Endodermal cell (in vitro differentiated cells): ENCODE results near the gene C16orf74. TPM values are rescaled to one million over a fixed set of nuclear protein-coding genes. Genes with fewer than 3 reads are reported as not detected.

Experiments
- DNase-seq: peaks from one replicate; pipeline ENCODE4 v3.0.0-alpha.2; 2017
- H3K27ac ChIP-seq: 2 replicates; pipeline ENCODE4 v1.5.1; 2013; ENCODE audit warnings: mild to moderate bottlenecking, low read depth, low read length, moderate library complexity
- H3K27me3 ChIP-seq: 2 replicates; pipeline ENCODE4 v1.6.1; 2013; ENCODE audit warnings: mild to moderate bottlenecking, low read length, moderate library complexity; ENCODE audit not compliant: insufficient read depth, control insufficient read depth, poor library complexity, severe bottlenecking
- H3K36me3 ChIP-seq: 2 replicates; pipeline ENCODE4 v1.7.0; 2013; ENCODE audit warnings: mild to moderate bottlenecking, low read length, moderate library complexity; ENCODE audit not compliant: control insufficient read depth, insufficient read depth
- H3K4me1 ChIP-seq: one replicate; pipeline ENCODE4 v1.7.0; 2013; ENCODE audit warnings: low read length; ENCODE audit not compliant: control insufficient read depth, insufficient read depth
- H3K4me3 ChIP-seq: 2 replicates; pipeline ENCODE4 v1.5.1; 2013; ENCODE audit warnings: mild to moderate bottlenecking, low read length, moderate library complexity
- H3K9ac ChIP-seq: 2 replicates; pipeline ENCODE4 v1.6.1; 2013; ENCODE audit warnings: mild to moderate bottlenecking, low read length, moderate library complexity; ENCODE audit not compliant: poor library complexity, severe bottlenecking; ENCODE audit errors: extremely low read depth
- H3K9me3 ChIP-seq: 2 replicates; pipeline ENCODE4 v1.6.1; 2013; ENCODE audit warnings: mild to moderate bottlenecking, low read length, moderate library complexity; ENCODE audit not compliant: control insufficient read depth
- H3K27ac Mint-ChIP-seq: 2 replicates; pipeline ENCODE4 v1.8.0; 2020; ENCODE audit warnings: mixed read lengths
- H3K27me3 Mint-ChIP-seq: 2 replicates; pipeline ENCODE4 v1.8.0; 2021; ENCODE audit warnings: mild to moderate bottlenecking, mixed read lengths; ENCODE audit not compliant: insufficient read depth
- H3K36me3 Mint-ChIP-seq: 2 replicates; pipeline ENCODE4 v1.8.0; 2020; ENCODE audit warnings: low read depth, mixed read lengths
- H3K4me1 Mint-ChIP-seq: 2 replicates; pipeline ENCODE4 v1.8.0; 2020; ENCODE audit warnings: mixed read lengths
- H3K4me3 Mint-ChIP-seq: 2 replicates; pipeline ENCODE4 v1.8.0; 2020; ENCODE audit warnings: mild to moderate bottlenecking, moderate library complexity, mixed read lengths
- H3K9me3 Mint-ChIP-seq: 2 replicates; pipeline ENCODE4 v1.8.0; 2020; ENCODE audit warnings: mild to moderate bottlenecking, mixed read lengths
- WGBS, 2 experiments: methylation state at CpG; one replicate each; pipeline versions ENCODE4 v1.1.5 to v1.1.7; 2013; ENCODE audit warnings: missing lambda C conversion rate in 2 of 2, mixed read lengths in 1 of 2; ENCODE audit not compliant: insufficient coverage in 1 of 2, insufficient read length in 1 of 2; 5-methylcytosine and 5-hydroxymethylcytosine counted together
- total RNA-seq, 2 donors: library from RNA; stranded (reverse); fragmentation: NEBNext Ultra II Directional in 1 of 2; extraction: Animal tissue kit (Norgen Biotek cat#: 25700) in 1 of 2; gene quantifications; 2 replicates in 1 of 2; 3 replicates in 1 of 2; pipeline ENCODE4 v1.2.1, GENCODE V29; 2021
- TF ChIP-seq, protein P1 (sequence below): fragments of 200-600 bp; sonication (generic); conservative IDR thresholded peaks from 2 replicates; pipeline ENCODE4 v1.5.0; 2021; ENCODE audit warnings: antibody characterized with exemption, mild to moderate bottlenecking

Gene C16orf74
- total RNA-seq, 2 donors from 2014 or later: 3.6 to 7.4 TPM

DNA sequence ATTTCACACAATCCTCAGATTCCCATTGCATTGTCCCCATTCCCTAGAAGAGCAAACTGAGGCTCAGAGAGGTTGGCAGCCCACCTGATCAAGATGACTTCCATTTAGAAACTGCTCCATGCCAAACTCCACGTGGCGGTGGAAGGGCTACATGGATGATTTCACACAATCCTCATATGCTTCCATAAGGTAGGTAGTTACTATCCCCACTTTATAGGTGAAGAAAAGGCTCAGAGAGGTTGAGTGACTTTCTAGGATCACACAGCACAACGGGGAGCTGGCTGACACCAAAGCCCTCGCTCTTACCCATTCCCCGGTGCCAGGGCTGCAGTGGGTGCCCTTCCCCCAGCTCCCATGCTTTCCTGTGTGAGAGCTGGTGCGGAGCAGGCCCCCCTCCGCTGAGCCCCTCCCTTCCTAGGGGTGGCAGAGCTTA is 52.4 kb downstream of the C16orf74 start:
- H3K9me3 ChIP-seq: no peaks in the 10 kb centered on the region
- H3K27ac ChIP-seq: no peak overlapping the region
- H3K4me1 Mint-ChIP-seq: no peaks in the 10 kb centered on the region
- no peaks in the 10 kb centered on the region for H3K36me3 Mint-ChIP-seq
- H3K27ac Mint-ChIP-seq: no peak overlapping the region
- peaks cover 4% of the 10 kb centered on the region for H3K27me3 ChIP-seq
- no peaks in the 10 kb centered on the region for H3K4me1 ChIP-seq
- no peak overlapping the region for H3K4me3 ChIP-seq
- no peak overlapping the region for H3K4me3 Mint-ChIP-seq
- H3K9me3 Mint-ChIP-seq: no peaks in the 10 kb centered on the region
- no peak for DNase-seq
- no peak overlapping the region for H3K9ac ChIP-seq
- 97% methylated on average over 5 to 7 of the region's 7 CpGs for WGBS, 2 experiments
- TF ChIP-seq, protein P1, sequence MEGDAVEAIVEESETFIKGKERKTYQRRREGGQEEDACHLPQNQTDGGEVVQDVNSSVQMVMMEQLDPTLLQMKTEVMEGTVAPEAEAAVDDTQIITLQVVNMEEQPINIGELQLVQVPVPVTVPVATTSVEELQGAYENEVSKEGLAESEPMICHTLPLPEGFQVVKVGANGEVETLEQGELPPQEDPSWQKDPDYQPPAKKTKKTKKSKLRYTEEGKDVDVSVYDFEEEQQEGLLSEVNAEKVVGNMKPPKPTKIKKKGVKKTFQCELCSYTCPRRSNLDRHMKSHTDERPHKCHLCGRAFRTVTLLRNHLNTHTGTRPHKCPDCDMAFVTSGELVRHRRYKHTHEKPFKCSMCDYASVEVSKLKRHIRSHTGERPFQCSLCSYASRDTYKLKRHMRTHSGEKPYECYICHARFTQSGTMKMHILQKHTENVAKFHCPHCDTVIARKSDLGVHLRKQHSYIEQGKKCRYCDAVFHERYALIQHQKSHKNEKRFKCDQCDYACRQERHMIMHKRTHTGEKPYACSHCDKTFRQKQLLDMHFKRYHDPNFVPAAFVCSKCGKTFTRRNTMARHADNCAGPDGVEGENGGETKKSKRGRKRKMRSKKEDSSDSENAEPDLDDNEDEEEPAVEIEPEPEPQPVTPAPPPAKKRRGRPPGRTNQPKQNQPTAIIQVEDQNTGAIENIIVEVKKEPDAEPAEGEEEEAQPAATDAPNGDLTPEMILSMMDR: no peak
- peaks cover under 1% of the 10 kb centered on the region for H3K27me3 Mint-ChIP-seq
- H3K36me3 ChIP-seq: no peaks in the 10 kb centered on the region

DNA sequence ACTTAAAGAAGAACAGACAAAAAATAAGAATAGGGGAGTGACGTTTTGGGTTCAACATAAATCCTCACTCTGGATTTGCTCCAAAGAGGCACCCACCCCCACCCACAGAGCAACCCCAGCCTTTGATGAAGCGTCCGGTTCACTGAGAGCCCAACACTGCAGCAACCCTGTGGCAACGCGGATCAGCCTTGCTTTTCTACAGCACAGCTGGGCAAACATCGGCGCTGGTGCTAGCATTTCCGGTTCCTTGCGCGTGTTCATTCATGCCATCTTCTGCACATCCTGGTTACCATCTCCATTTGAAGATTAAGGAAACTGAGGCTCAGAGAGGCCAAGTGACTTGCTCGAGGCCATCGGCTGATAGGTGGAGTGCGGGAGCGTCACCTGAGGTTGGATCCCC is 53.5 kb downstream of the C16orf74 start:
- H3K4me3 ChIP-seq: no peak overlapping the region
- no peak overlapping the region for H3K4me3 Mint-ChIP-seq
- TF ChIP-seq, protein P1: no peak
- no peaks in the 10 kb centered on the region for H3K9me3 ChIP-seq
- no peaks in the 10 kb centered on the region for H3K36me3 ChIP-seq
- no peak overlapping the region for H3K27ac ChIP-seq
- peaks cover 4% of the 10 kb centered on the region for H3K27me3 ChIP-seq
- no peak overlapping the region for H3K27ac Mint-ChIP-seq
- H3K27me3 Mint-ChIP-seq: peaks cover 3% of the 10 kb centered on the region
- H3K4me1 ChIP-seq: no peaks in the 10 kb centered on the region
- no peak overlapping the region for H3K9ac ChIP-seq
- no peak for DNase-seq
- no peaks in the 10 kb centered on the region for H3K4me1 Mint-ChIP-seq
- H3K9me3 Mint-ChIP-seq: no peaks in the 10 kb centered on the region
- WGBS, 2 experiments: 92 to 94% methylated on average over 12 to 14 of the region's 14 CpGs
- H3K36me3 Mint-ChIP-seq: no peaks in the 10 kb centered on the region

DNA sequence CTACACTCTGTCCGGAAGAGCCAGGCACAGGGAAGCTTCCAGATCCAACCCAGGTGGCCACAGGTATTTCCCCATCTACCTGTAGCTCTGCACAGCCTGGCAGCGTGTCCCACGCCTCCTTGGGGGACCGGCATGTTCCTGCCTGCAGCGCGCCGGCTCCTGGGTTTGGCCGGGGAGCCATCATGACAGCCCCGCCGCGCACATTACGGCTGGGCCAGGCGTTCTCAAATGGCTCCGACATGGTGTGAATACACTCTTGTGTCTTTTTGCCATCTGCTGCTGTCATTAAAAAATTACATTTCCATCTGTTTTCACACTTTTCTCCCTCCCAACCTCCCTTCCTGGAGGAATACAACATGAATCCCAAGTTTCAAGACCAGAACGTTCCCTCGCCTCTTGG is 54.1 kb downstream of the C16orf74 start:
- H3K9me3 Mint-ChIP-seq: no peaks in the 10 kb centered on the region
- H3K36me3 Mint-ChIP-seq: no peaks in the 10 kb centered on the region
- peaks cover 4% of the 10 kb centered on the region for H3K27me3 ChIP-seq
- H3K4me1 Mint-ChIP-seq: no peaks in the 10 kb centered on the region
- WGBS, 2 experiments: 93 to 95% methylated on average over 16 of the region's 16 CpGs
- H3K9ac ChIP-seq: no peak overlapping the region
- H3K27ac Mint-ChIP-seq: no peak overlapping the region
- TF ChIP-seq, protein P1: no peak
- peaks cover 4% of the 10 kb centered on the region for H3K27me3 Mint-ChIP-seq
- no peaks in the 10 kb centered on the region for H3K4me1 ChIP-seq
- no peaks in the 10 kb centered on the region for H3K9me3 ChIP-seq
- no peak overlapping the region for H3K27ac ChIP-seq
- DNase-seq: no peak
- H3K4me3 Mint-ChIP-seq: no peak overlapping the region
- no peak overlapping the region for H3K4me3 ChIP-seq
- no peaks in the 10 kb centered on the region for H3K36me3 ChIP-seq
